Activated T-helper 9 cell treated with anti-CD3 and anti-CD28 coated beads, Interleukin-2, amount 50 U/mL, for 16 hours (primary cell): ENCODE results near the gene GPRC6A.
"Not testable (repeated sequence)": the region's sequence is repeated elsewhere in the genome, so short reads cannot be mapped to it uniquely, and the experiment has no call there.

Experiments
- DNase-seq: peaks from one replicate; pipeline ENCODE4 v3.0.0-alpha.2; 2020; ENCODE audit warnings: low read depth

The GPRC6A gene

GRCh38 chr6:116828983-116829382 is at the start of gene GPRC6A:
GPRC6A (minus strand) TSS chr6:116829083; CDS start chr6:116829013, 70 bp downstream.
- DNase-seq, result no peak

- no peak for DNase-seq
Observed at GRCh38 chr6:116877743-116878142, 48.9 kb upstream of the GPRC6A start.

GRCh38 chr6:116876635-116877611 is 48.0 kb upstream of the GPRC6A start, which contains the start of gene RFX6:
RFX6 (plus strand) TSS chr6:116877242; CDS start chr6:116877276, 34 bp downstream.
- no peak for DNase-seq

GRCh38 chr6:116876107-116876506 is 47.2 kb upstream of the GPRC6A start:
- no peak for DNase-seq

- DNase-seq, result no peak
Observed at GRCh38 chr6:116872771-116873170, 43.9 kb upstream of the GPRC6A start.

- DNase-seq, result no peak
Observed at GRCh38 chr6:116866281-116866871, 37.5 kb upstream of the GPRC6A start.

GRCh38 chr6:116859264-116859663 is 30.4 kb upstream of the GPRC6A start:
- DNase-seq, result no peak

- no peak for DNase-seq
Observed at GRCh38 chr6:116858060-116858459, 29.2 kb upstream of the GPRC6A start.

GRCh38 chr6:116847227-116847626 is 18.3 kb upstream of the GPRC6A start:
- no peak for DNase-seq

GRCh38 chr6:116842459-116842858 is 13.6 kb upstream of the GPRC6A start:
- no peak for DNase-seq

GRCh38 chr6:116840091-116840490 is 11.2 kb upstream of the GPRC6A start:
- no peak for DNase-seq

GRCh38 chr6:116836606-116837342 is 7.9 kb upstream of the GPRC6A start:
- DNase-seq, result no peak

GRCh38 chr6:116834526-116834925 is 5.6 kb upstream of the GPRC6A start:
- DNase-seq, result not testable (repeated sequence)

GRCh38 chr6:116827561-116828240 is 1.2 kb downstream of the GPRC6A start:
- no peak for DNase-seq

GRCh38 chr6:116816336-116816735 is 12.5 kb downstream of the GPRC6A start:
- DNase-seq, result not testable (repeated sequence)

- no peak for DNase-seq
Observed at GRCh38 chr6:116812051-116812650, 16.7 kb downstream of the GPRC6A start.

- no peak for DNase-seq
Observed at GRCh38 chr6:116801971-116802370, 26.9 kb downstream of the GPRC6A start.

- DNase-seq, result no peak
Observed at GRCh38 chr6:116799945-116800344, 28.9 kb downstream of the GPRC6A start.

GRCh38 chr6:116797585-116797984 is 31.3 kb downstream of the GPRC6A start:
- DNase-seq, result no peak

GRCh38 chr6:116793224-116793623 is 35.7 kb downstream of the GPRC6A start:
- no peak for DNase-seq

- no peak for DNase-seq
Observed at GRCh38 chr6:116783852-116784251, 45.0 kb downstream of the GPRC6A start.
